Smooth muscle cell (in vitro differentiated cells): ENCODE data around the gene MYL12B. TPM values are rescaled to one million over a fixed set of nuclear protein-coding genes. Genes with fewer than 3 reads are reported as not detected.

ENCODE experiments used
- DNase-seq: peaks from one replicate; lab custom pipeline; 2025; ENCODE audit not compliant: unreplicated experiment; lab: John Stamatoyannopoulos, UW
- H2AFZ ChIP-seq: fragments of 200-600 bp; sonication (generic); 2 replicates; pipeline ENCODE4 v1.6.0; 2016; ENCODE audit warnings: antibody characterized with exemption, low read depth, mild to moderate bottlenecking
- H3F3A ChIP-seq: fragments of 200-600 bp; sonication (generic); 2 replicates; pipeline ENCODE4 v1.6.0; 2017; ENCODE audit warnings: antibody characterized with exemption, low read depth
- H3K27ac ChIP-seq: fragments of 200-600 bp; sonication (generic); 2 replicates; pipeline ENCODE4 v1.5.1; 2016; ENCODE audit warnings: low read depth, mild to moderate bottlenecking
- H3K27me3 ChIP-seq: fragments of 200-600 bp; sonication (generic); 2 replicates; pipeline ENCODE4 v1.6.1; 2016; ENCODE audit warnings: low read depth, mild to moderate bottlenecking
- H3K36me3 ChIP-seq: fragments of 200-600 bp; sonication (generic); 2 replicates; pipeline ENCODE4 v1.5.1; 2016; ENCODE audit warnings: low read depth
- H3K4me1 ChIP-seq: fragments of 200-600 bp; sonication (generic); 2 replicates; pipeline ENCODE4 v1.5.1; 2016; ENCODE audit warnings: low read depth
- H3K4me2 ChIP-seq: fragments of 200-600 bp; sonication (generic); 2 replicates; pipeline ENCODE4 v1.6.0; 2016; ENCODE audit warnings: mild to moderate bottlenecking
- H3K4me3 ChIP-seq: fragments of 200-600 bp; sonication (generic); 2 replicates; pipeline ENCODE4 v1.5.1; 2016; ENCODE audit warnings: mild to moderate bottlenecking
- H3K79me2 ChIP-seq: fragments of 200-600 bp; sonication (generic); 2 replicates; pipeline ENCODE4 v1.6.0; 2016; ENCODE audit warnings: low read depth, mild to moderate bottlenecking
- H3K9ac ChIP-seq: fragments of 200-600 bp; sonication (generic); 2 replicates; pipeline ENCODE4 v1.6.0; 2016; ENCODE audit warnings: low read depth
- H3K9me3 ChIP-seq: fragments of 200-600 bp; sonication (generic); replicated peaks from 2 replicates; pipeline ENCODE4 v1.5.1; 2016; ENCODE audit warnings: low read depth
- H4K20me1 ChIP-seq: fragments of 200-600 bp; sonication (generic); 2 replicates; pipeline ENCODE4 v1.6.0; 2016; ENCODE audit warnings: low read depth
- CTCF ChIP-seq: fragments of 200-600 bp; sonication (generic); IDR thresholded peaks from 2 replicates; pipeline ENCODE4 v1.5.1; 2017; ENCODE audit warnings: borderline replicate concordance, mild to moderate bottlenecking, antibody characterized with exemption; ENCODE audit not compliant: insufficient read depth, poor library complexity, severe bottlenecking
- WGBS: methylation state at CpG from one replicate; pipeline ENCODE4 v1.1.7; 2016; ENCODE audit warnings: low lambda C conversion rate; 5-methylcytosine and 5-hydroxymethylcytosine counted together
- polyA plus RNA-seq: library from polyadenylated mRNA; unstranded; fragments of >200 nt; fragmentation: Nextera tagmentation; extraction: Ambion mirVana; gene quantifications from 2 replicates; pipeline ENCODE4 v1.2.1, GENCODE V29; 2016
- total RNA-seq: library from RNA; depleted of rRNA; stranded (reverse); fragments of >200 nt; gene quantifications from 2 replicates; pipeline ENCODE4 v1.2.3, GENCODE V29; 2014

MYL12B gene
- total and polyA plus RNA-seq, 2 experiments from 2014 or later, result 368 to 498 TPM

DNA sequence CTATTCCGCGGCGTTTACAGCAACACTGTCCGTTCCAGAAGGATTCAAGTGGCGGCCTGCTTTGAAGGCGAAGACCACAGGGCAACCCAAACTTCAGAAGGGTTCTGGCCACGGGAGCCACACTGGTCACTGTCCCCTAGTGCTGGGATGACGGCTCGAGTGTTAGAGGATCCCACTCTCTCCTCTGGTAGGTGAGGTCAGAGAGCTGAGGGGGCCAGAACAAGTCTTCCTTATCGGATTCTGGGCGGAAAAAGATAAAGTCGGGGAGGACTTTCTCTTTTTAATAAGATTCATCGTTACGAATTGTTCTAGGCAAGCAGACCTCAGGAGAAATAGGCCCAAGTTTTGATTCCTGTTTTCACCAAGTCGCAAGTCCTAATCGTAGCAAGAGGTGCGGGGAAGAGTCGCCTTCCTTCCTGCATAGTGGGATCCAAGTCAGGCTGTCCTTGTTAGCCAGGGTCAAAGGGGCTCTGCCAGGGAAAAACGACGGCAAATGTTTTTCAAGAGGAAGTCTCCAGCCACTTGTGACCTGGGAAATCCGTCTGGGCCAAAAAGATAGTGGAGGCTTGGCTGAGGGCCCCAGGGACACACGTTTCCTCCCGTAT is 15.2 kb upstream of the MYL12B start:
- peak overlapping the region; percentile 90 for H3K4me3 ChIP-seq
- H3K27me3 ChIP-seq, result no peaks in the 10 kb centered on the region
- H2AFZ ChIP-seq, result peak overlapping the region; percentile 64
- H4K20me1 ChIP-seq, result peaks cover 34% of the 10 kb centered on the region
- peak overlapping the region; percentile 89 for H3K4me2 ChIP-seq
- no peaks in the 10 kb centered on the region for H3K36me3 ChIP-seq
- H3K79me2 ChIP-seq, result peaks cover 41% of the 10 kb centered on the region
- H3F3A ChIP-seq, result peaks cover 8% of the 10 kb centered on the region
- H3K9ac ChIP-seq, result peak overlapping the region; percentile 60
- peak overlapping the region; percentile 96 for H3K27ac ChIP-seq
- DNase-seq, result peak; percentile 12
- 19% methylated on average over 23 of the region's 23 CpGs for WGBS
- no peaks in the 10 kb centered on the region for H3K9me3 ChIP-seq
- TF ChIP-seq CTCF, result no peak
- H3K4me1 ChIP-seq, result peaks cover 33% of the 10 kb centered on the region

DNA sequence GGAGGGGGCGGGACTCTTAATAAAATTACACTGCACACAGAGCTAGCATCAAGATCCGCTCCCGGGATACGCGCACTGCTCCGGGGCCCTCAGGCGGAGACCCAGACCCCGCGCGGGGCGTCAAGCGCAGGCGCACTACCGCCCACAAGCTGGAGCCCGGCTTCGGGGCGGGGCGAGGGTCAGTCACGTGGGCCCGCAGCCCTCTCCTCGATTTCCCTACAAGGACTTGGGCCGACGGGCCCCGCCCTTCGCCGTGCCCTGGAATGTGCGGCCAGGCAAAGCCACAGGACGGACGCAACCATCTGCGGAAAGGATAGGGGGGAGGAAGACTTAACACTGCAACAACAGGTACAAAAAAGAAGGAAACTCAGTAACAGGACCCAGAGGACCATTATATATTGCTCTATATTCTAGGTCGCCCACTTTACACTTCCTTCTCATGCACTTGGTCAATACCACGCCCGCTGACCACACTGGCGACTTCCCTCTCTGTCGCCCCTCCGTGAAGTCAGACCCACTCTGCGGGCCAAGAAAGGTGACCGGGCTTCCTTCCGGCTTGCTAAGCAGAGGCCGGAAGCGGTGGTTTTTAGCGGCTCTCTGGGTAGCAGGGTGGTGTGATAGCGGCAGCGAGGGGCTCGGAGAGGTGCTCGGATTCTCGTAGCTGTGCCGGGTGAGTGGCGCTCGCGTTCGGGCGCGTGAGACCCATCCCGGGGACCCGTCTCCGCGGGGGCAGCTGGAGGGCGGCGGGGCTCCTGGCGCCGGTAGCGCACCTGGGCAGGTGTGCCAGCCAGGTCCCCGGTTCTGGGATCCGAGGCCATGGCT is 14.5 kb upstream of the MYL12B start, which contains the start of gene MYL12A:
MYL12A (plus strand) TSS at position 562 of the 822 bp plus-strand sequence. CDS start 5,447 bp downstream, outside the sequence.
- TF ChIP-seq CTCF, result no peak
- Histone ChIP-seq H3K4me2 (peak within 1 kb of the TSS; percentile 89), H2AFZ (peak within 1 kb of the TSS; percentile 64), H3K9me3 (no peaks in the 10 kb centered on the region), H3K27me3 (no peaks in the 10 kb centered on the region), H3K36me3 (no peaks in the 10 kb centered on the region), H4K20me1 (peaks cover 41% of the 10 kb centered on the region), H3K27ac (peak within 1 kb of the TSS; percentile 96), H3K4me1 (peaks cover 35% of the 10 kb centered on the region), H3K9ac (peak within 1 kb of the TSS; percentile 94), H3K4me3 (peak within 1 kb of the TSS; percentile 90), H3F3A (peaks cover 8% of the 10 kb centered on the region), H3K79me2 (peaks cover 48% of the 10 kb centered on the region)
- DNase-seq, result peak; percentile 79
- WGBS, result under 1% methylated on average over 63 of the region's 65 CpGs

DNA sequence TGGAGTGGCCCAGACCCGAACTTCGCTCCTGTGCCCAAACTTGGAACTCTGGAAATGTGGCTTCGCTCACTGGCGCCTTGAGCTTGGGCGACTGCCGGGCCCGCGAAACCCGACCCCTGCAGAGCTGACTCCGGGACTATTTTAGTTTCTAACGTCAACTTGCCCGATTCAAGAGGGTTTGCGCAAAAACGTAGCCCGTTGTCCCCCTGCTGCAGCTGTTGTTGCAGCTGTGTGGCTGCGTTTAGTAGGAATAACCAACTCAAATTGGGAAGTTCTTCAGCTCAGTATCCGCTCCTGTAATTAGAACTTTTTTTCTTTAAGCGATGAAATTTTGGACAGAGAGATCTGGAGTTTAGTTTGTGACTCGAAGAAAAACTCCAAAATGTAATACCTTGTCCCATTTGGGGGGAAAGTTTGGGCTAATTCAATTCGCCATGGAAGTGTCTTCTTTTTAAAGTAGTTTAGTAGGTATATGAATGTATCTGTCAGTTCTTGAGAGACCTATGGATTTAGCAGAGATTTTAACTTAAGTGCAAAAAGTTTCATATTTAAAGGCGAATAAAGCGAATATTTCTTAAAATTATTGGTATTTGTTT is 13.8 kb upstream of the MYL12B start:
- Histone ChIP-seq H3F3A (peaks cover 8% of the 10 kb centered on the region), H3K4me1 (peaks cover 35% of the 10 kb centered on the region), H3K9me3 (no peaks in the 10 kb centered on the region), H3K79me2 (peaks cover 56% of the 10 kb centered on the region), H3K9ac (peak overlapping the region; percentile 94), H3K27me3 (no peaks in the 10 kb centered on the region), H2AFZ (no peak overlapping the region), H3K4me3 (peak overlapping the region; percentile 90), H4K20me1 (peaks cover 48% of the 10 kb centered on the region), H3K4me2 (peak overlapping the region; percentile 89), H3K27ac (peak overlapping the region; percentile 96), H3K36me3 (no peaks in the 10 kb centered on the region)
- TF ChIP-seq CTCF, result no peak
- peak; percentile 50 for DNase-seq
- WGBS, result under 1% methylated on average over 22 of the region's 22 CpGs
